NCI-H748 treated with DMSO at 0.1 percent for 48 hours (cell line): ENCODE data around the gene NMNAT2.
A peak's percentile ranks its signal among the peaks of the same experiment; 100 is the strongest.
"Not testable (repeated sequence)": the region's sequence is repeated elsewhere in the genome, so short reads cannot be mapped to it uniquely, and the experiment has no call there.

Experiments
- DNase-seq: peaks from one replicate; lab custom pipeline; 2025; lab: John Stamatoyannopoulos, UW

NMNAT2 gene

GRCh38 chr1:183416850-183417771 lies 1.1 kb downstream of the NMNAT2 start:
- no peak for DNase-seq

- no peak for DNase-seq
Observed at GRCh38 chr1:183414365-183414764, 3.8 kb downstream of the NMNAT2 start.

DNA sequence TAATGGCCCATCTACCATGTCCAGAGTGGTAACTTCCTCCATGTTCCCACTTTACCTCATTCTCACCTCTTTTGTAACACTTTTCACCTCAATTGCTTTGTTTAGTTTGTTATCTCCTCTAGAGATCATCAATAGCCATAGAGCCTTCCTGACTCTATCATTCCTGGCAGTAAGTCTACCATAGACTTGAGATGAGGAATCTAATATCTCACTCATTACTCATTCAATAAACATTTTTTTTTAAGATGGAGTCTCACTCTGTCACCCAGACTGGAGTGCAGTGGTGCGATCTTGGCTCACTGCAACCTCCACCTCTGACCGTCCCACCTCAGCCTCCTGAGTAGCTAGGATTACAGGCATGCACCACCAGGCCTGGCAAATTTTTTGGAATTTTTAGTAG lies 7.1 kb downstream of the NMNAT2 start:
- DNase-seq: no peak

- DNase-seq: no peak
Observed at GRCh38 chr1:183407961-183408360, 10.2 kb downstream of the NMNAT2 start.

- no peak for DNase-seq
Observed at GRCh38 chr1:183407474-183407873, 10.7 kb downstream of the NMNAT2 start.

DNA sequence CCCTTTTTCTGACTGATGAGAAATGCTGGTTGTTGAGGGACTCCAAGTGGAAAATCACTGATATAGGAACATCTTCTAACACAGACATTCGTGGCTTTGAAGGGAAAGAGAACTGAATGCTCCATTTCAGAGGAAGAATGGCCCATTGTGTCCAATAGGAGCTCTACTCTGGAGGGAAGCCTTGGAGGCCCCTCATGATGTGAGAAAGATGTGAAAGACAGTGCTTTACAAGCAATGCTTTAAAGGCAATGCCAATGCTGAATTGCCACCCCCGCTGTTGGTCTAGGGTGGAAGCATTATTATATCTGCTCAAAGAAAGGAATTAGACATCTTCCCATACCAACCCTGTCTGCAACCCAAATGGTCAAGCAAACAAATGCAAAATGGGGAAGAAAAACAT lies 13.7 kb downstream of the NMNAT2 start:
- DNase-seq: no peak

GRCh38 chr1:183403498-183403897 lies 14.7 kb downstream of the NMNAT2 start:
- DNase-seq: no peak

GRCh38 chr1:183401565-183401964 lies 16.6 kb downstream of the NMNAT2 start:
- not testable (repeated sequence) for DNase-seq

GRCh38 chr1:183394435-183394834 lies 23.7 kb downstream of the NMNAT2 start:
- no peak for DNase-seq

GRCh38 chr1:183391863-183392262 lies 26.3 kb downstream of the NMNAT2 start:
- no peak for DNase-seq

DNA sequence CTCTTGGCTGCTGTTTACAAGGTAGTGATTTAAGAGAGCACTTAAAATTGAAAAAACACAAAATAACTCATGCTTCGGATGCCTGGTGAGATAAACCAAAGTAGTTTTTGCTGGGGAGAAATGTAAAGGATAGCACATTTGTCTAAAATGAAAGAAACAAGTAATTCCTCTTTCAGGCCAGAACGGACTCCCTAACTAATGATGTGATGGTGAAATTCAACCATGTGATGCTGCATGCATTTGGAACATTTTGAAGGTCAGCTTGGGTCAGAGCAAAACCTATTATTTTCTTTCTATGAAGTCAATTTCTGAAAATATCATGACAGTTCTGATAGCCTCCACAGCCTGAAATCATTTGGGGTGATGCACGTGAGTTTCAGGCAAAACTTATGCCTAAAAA lies 27.6 kb downstream of the NMNAT2 start:
- DNase-seq: no peak

- no peak for DNase-seq
Observed at GRCh38 chr1:183388735-183389134, 29.4 kb downstream of the NMNAT2 start.

DNA sequence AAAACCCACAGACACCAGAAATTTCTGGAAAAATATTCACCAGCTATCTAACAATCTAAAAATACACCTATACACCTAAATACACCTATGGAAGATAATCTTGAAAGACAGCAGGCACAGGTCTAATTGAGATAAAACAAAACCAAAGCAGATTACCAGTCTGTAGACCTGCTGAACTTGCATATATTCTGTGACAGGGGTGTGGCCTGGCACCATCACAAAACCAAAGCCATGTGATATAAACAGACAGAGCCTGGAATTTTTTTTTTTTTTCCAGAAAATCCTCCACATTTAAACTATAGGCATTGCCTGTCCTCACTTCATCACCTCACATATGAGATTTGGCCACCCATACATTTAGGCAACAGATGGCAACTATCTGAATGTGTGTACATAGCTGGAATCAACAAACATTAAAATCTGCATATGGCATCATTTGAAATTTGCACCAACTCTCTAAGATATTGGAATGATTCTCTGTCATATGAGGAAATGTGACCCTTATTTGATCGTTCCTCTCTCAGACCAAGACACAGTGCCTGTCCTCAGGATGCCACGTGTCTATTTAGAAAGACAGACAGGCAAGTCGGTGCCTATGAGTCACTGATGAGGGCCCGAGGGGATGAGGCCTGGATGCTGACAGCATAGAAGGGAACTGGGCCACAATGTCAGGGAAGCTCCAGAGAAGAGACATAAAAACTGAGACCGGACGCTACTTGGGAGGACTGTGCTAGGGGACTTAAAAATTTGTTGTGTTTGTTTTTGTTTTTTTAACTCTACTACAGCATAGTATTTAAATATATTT lies 32.6 kb downstream of the NMNAT2 start:
- no peak for DNase-seq

DNA sequence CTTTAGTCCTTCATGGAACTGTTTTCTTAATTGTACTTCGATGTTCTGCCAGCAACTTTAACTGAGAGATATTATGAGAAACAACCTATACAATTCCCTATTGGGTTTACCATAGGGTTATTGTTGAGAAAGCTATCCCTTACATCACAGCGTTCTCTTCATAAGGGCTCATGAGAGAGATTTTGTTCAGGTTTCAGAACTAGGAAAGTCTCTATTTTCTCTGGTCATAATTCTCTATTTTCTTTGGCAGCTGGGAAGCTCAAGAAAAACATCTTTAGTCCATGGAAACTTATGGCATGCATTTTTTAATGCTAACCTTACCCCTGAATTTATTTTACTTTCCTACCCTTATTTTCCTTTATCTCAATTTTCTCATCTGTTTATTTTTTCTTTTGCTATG lies 38.2 kb downstream of the NMNAT2 start:
- no peak for DNase-seq

DNA sequence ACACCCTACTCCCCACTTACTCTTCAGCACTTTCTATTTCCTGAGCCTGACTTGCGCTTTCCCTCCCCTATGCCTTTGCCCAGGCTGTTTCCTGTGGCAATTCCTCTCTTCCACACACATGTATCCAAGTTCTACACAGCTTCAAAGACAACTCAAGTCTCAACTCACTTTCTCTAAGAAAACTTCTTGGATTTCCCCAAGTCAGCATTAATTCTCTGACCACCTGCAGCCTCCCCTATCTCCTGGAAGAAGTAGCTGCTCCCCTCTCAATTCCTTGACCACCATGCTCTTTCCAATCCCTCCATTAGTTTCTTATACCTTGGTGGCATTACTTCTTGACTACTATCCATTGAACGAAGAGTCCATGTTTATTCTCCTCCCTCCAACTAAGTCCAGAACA lies 42.8 kb downstream of the NMNAT2 start:
- no peak for DNase-seq

- DNase-seq: peak; percentile 15
Observed at GRCh38 chr1:183374825-183375224, 43.4 kb downstream of the NMNAT2 start.

- DNase-seq: no peak
Observed at GRCh38 chr1:183372586-183373230, 45.5 kb downstream of the NMNAT2 start.

DNA sequence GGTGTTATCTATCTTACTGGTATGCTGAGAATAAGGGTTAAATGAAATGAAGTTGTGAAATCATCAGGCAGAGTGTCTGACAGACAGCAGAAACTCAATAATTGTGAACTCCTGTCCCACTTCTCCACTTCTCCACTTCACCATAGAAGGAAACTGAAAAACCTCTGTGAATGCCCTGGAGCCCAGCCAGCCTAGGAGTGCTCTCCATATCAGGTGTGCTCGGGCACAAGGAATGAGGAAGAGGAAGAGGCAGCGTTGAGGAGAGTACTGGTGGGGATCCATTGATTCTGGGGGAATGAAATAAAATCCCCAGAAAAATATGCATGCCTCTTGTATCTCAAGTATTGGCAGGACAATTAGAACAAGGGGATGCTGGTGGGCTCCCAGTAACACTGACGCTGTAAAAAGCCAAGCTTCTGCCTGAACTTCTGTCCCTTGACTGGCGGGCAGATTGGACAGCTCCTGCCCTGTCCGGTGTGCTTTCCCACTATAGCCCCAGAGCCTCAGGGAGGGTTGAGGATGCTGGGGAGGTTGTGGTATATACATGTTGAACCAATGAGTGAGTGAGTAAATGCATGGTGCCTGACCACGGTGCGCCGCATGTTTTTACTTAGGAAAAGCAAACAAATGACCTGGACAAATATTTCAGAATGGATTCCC lies 47.7 kb downstream of the NMNAT2 start:
- DNase-seq: no peak

GRCh38 chr1:183368213-183369108 lies 49.7 kb downstream of the NMNAT2 start:
- DNase-seq: no peak

DNA sequence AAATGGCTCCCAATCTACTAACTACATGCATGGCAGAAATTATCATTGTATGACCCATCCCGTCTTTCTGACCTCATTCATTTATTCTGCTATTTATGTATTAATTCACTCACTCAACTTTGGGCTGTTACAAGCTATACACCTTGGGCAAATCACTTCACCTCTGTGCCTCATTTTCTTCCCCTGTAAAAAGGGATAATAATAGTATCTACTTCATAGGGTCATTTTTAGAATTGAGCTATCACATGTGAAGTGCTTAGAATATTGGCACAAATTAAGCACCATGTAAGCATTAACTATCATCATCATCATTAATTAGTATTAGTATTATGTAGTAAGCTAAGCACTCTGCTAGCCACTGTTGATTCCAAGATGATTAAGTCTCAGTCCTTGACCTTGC lies 52.1 kb downstream of the NMNAT2 start:
- DNase-seq: no peak

DNA sequence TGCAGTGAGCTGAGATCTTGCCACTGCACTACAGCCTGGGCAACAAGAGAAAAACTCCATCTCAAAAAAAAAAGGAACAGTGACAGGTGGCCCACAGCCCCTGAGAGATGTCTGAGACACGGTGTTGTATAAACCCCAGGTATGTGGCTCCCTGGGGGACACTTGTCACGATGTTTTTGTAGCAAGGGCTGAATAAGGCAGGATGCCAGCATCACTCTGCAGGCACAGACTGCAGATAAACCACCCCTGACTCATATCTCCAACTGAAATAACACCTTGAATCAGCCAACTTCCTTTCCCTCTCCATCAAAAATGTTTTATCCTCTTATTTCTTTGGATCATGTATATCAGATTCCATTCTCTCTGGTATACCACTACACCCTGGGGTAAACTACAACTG lies 52.5 kb downstream of the NMNAT2 start:
- DNase-seq: no peak
